Epithelial cell of proximal tubule (primary cell): ENCODE results near the gene FNBP1L. TPM values are rescaled to one million over a fixed set of nuclear protein-coding genes. Genes with fewer than 3 reads are reported as not detected.
"Not testable (repeated sequence)": the region's sequence is repeated elsewhere in the genome, so short reads cannot be mapped to it uniquely, and the experiment has no call there.

Source experiments
- DNase-seq: peaks from one replicate; pipeline ENCODE4 v3.0.0-alpha.2; 2011; ENCODE audit warnings: low read depth
- H3K4me3 ChIP-seq: 2 replicates; pipeline ENCODE4 v1.5.1; 2011; ENCODE audit warnings: low read depth, mild to moderate bottlenecking, low read length
- total RNA-seq: library from RNA; depleted of rRNA; stranded (reverse); fragments of >200 nt; gene quantifications from 2 replicates; pipeline ENCODE4 v1.2.3, GENCODE V29; 2015
- TF ChIP-seq, protein P1 (sequence below): conservative IDR thresholded peaks from 2 replicates; pipeline ENCODE4 v1.5.1; 2012; ENCODE audit warnings: low read depth, mild to moderate bottlenecking, low read length

Gene FNBP1L
- total RNA-seq, 1 donor from 2014 or later = 37.6 TPM

DNA sequence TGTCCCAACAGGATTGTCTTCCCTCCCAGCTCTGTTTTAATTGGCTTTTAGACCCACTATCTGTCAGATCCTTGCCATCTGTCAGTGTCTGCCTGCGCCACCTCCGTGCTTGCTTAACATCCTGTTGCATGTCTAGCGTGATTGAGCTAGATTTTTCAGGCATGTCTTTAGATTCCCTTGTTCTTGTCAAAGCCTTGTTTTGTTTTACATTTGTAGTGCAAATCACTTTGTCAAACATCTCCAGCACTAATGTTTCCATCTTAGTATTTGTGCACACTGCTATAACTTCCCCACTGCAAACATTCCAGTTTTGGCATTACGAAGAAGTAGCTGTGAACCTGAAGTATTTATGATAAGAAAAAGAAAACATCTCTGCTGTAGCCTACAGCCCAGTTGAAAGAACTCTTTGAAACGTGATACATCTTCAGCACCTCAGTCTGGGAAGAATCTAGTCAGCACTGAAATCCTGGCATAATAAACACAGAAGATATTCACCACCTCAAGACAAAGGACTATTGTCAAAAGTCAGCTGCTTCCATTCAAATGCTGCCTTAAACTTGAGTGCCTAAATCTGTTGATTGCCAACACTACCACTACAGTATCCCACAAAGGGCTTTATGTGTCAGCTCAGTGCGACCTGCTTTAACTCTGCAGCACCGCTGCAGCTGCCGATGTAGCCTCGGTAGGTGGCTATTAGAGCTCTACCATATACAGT, 105.0 kb downstream of the FNBP1L start:
- TF ChIP-seq, protein P1, sequence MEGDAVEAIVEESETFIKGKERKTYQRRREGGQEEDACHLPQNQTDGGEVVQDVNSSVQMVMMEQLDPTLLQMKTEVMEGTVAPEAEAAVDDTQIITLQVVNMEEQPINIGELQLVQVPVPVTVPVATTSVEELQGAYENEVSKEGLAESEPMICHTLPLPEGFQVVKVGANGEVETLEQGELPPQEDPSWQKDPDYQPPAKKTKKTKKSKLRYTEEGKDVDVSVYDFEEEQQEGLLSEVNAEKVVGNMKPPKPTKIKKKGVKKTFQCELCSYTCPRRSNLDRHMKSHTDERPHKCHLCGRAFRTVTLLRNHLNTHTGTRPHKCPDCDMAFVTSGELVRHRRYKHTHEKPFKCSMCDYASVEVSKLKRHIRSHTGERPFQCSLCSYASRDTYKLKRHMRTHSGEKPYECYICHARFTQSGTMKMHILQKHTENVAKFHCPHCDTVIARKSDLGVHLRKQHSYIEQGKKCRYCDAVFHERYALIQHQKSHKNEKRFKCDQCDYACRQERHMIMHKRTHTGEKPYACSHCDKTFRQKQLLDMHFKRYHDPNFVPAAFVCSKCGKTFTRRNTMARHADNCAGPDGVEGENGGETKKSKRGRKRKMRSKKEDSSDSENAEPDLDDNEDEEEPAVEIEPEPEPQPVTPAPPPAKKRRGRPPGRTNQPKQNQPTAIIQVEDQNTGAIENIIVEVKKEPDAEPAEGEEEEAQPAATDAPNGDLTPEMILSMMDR = no peak
- DNase-seq = no peak
- no peak overlapping the region for H3K4me3 ChIP-seq

- not testable (repeated sequence) for DNase-seq, H3K4me3 ChIP-seq
These were observed 106.1 kb downstream of the FNBP1L start for GRCh38 chr1:93553886-93554490.

GRCh38 chr1:93554883-93555872, 107.3 kb downstream of the FNBP1L start:
- no peak overlapping the region for H3K4me3 ChIP-seq
- TF ChIP-seq, protein P1 = no peak
- DNase-seq = no peak

GRCh38 chr1:93556291-93556690, 108.4 kb downstream of the FNBP1L start:
- DNase-seq = no peak

GRCh38 chr1:93559045-93559444, 111.1 kb downstream of the FNBP1L start:
- H3K4me3 ChIP-seq = no peak overlapping the region
- no peak for DNase-seq
- TF ChIP-seq, protein P1 = no peak

More at GRCh38 chr1:93556291-93556690, 108.4 kb downstream of the FNBP1L start:
- no peak overlapping the region for H3K4me3 ChIP-seq
- TF ChIP-seq, protein P1 = no peak

DNA sequence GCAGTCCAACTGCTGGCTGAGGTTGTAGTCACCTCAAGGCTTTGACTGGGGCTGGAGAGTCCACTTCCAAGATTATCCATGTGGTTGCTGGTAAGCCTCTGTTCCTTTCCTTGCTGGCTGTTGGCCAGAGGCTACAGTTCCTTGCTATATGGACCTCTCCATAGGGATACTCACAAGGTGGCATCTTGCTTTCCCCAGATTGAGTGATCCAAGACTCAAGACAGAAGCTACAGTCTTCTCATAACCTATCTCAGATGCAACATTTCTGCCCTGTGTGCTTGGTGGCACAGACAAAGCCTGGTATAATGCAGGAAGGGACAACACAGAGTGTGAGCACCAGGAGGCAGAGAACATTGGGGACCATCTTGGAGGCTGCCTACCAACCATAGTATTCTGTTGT, 111.8 kb downstream of the FNBP1L start:
- TF ChIP-seq, protein P1 = no peak
- no peak overlapping the region for H3K4me3 ChIP-seq
- no peak for DNase-seq
